HCT116 (cell line): ENCODE data around the gene IRF8. TPM values are rescaled to one million over a fixed set of nuclear protein-coding genes. Genes with fewer than 3 reads are reported as not detected.

Experiments used
- ATAC-seq: fragments of 200-7000 bp; cut with Tn5 transposase; 2 replicates; pipeline ENCODE4 v1.9.1; 2020; ENCODE audit warnings: mild to moderate bottlenecking, moderate library complexity
- BruUV-seq: library from RNA; stranded (reverse); fragments of 400-500 nt; replicated peaks from 2 replicates; lab custom pipeline; 2021; lab: Mats Ljungman, UMichigan
- CTCF ChIA-PET: fragments of 300-600 bp; sonication (Branson Sonifier 250); formaldehyde crosslinking; loops from one replicate; lab custom pipeline; 2021; ENCODE audit warnings: antibody characterized with exemption; lab: Charles Lee
- POLR2A ChIA-PET: fragments of 300-600, 350-600 bp; sonication (Branson Sonifier 250); formaldehyde crosslinking; loops from one replicate; lab custom pipeline; 2021; ENCODE audit warnings: antibody characterized with exemption; lab: Charles Lee
- RAD21 ChIA-PET, 2 experiments: fragments of 300-600 bp; sonication (Branson Sonifier 250); formaldehyde crosslinking; loops; one replicate each; lab custom pipeline; 2023; ENCODE audit warnings: low total read pairs in 2 of 2; ENCODE audit not compliant: uncharacterized antibody in 2 of 2, unreplicated experiment in 2 of 2, low non-redundant PET in 1 of 2; lab: Charles Lee
- DNase-seq: peaks from one replicate; pipeline ENCODE4 v3.0.0-alpha.2; 2010; ENCODE audit warnings: low read depth, low spot score
- H2AFZ ChIP-seq: fragments of 200-600 bp; shearing (Covaris generic), sonication (generic); 2 replicates; pipeline ENCODE4 v1.6.1; 2017; ENCODE audit warnings: low read depth, mixed run types, mixed read lengths, antibody characterized with exemption, low read length; ENCODE audit not compliant: poor library complexity, severe bottlenecking
- H3K27ac ChIP-seq: 2 replicates; pipeline ENCODE4 v1.5.1; 2012; ENCODE audit warnings: low read depth, low read length
- H3K27me3 ChIP-seq: fragments of 200-600 bp; sonication (generic); 2 replicates; pipeline ENCODE4 v1.6.1; 2016; ENCODE audit warnings: mixed run types, low read length, mixed read lengths; ENCODE audit not compliant: insufficient read depth
- H3K36me3 ChIP-seq, 2 experiments: fragments of 200-500 bp in 1 of 2; fragments of 200-600 bp in 1 of 2; sonication (Bioruptor generic) in 1 of 2; sonication (generic) in 1 of 2; 2 replicates each; pipeline versions ENCODE4 v1.5.1 to v1.6.1; 2014 to 2016; ENCODE audit warnings: low read length in 2 of 2, inconsistent platforms in 1 of 2, mixed read lengths in 1 of 2, mixed run types in 1 of 2; ENCODE audit not compliant: insufficient read depth in 2 of 2, control insufficient read depth in 1 of 2
- H3K4me1 ChIP-seq, 2 experiments: fragments of 200-600 bp in 1 of 2; sonication (generic) in 1 of 2; 2 replicates each; pipeline versions ENCODE4 v1.5.1 to v1.6.1; 2012 to 2017; ENCODE audit warnings: low read length in 2 of 2, inconsistent platforms in 1 of 2, mild to moderate bottlenecking in 1 of 2, mixed read lengths in 1 of 2, mixed run types in 1 of 2, moderate library complexity in 1 of 2; ENCODE audit not compliant: insufficient read depth in 2 of 2, control insufficient read depth in 1 of 2
- H3K4me2 ChIP-seq: fragments of 200-600 bp; sonication (generic); 2 replicates; pipeline ENCODE4 v1.6.1; 2017; ENCODE audit warnings: mixed run types, low read length, mixed read lengths
- H3K4me3 ChIP-seq, 2 experiments: fragments of 200-600 bp in 1 of 2; sonication (generic) in 1 of 2; replicated peaks in 1 of 2; 2 replicates each; pipeline ENCODE4 v1.5.1; 2011 to 2016; ENCODE audit warnings: low read length in 2 of 2, control low read depth in 1 of 2, low read depth in 1 of 2, mild to moderate bottlenecking in 1 of 2, mixed read lengths in 1 of 2, mixed run types in 1 of 2
- H3K79me2 ChIP-seq: fragments of 200-600 bp; sonication (generic); 2 replicates; pipeline ENCODE4 v1.6.1; 2017; ENCODE audit warnings: mild to moderate bottlenecking, mixed run types, low read length, moderate library complexity, mixed read lengths; ENCODE audit not compliant: insufficient read depth
- H3K9ac ChIP-seq: fragments of 200-600 bp; sonication (generic); 2 replicates; pipeline ENCODE4 v1.6.1; 2016; ENCODE audit warnings: low read length, mixed read lengths
- H3K9me2 ChIP-seq: fragments of 200-600 bp; sonication (generic), shearing (Covaris generic); 2 replicates; pipeline ENCODE4 v1.6.1; 2017; ENCODE audit warnings: mixed run types, mild to moderate bottlenecking, moderate library complexity; ENCODE audit not compliant: insufficient read depth
- H3K9me3 ChIP-seq, 2 experiments: fragments of 200-500 bp in 1 of 2; fragments of 200-600 bp in 1 of 2; sonication (Bioruptor generic) in 1 of 2; sonication (generic) in 1 of 2; 2 replicates each; pipeline ENCODE4 v1.6.1; 2014 to 2017; ENCODE audit warnings: low read length in 2 of 2, mixed read lengths in 2 of 2, inconsistent platforms in 1 of 2, low read depth in 1 of 2, mild to moderate bottlenecking in 1 of 2, mixed run types in 1 of 2, moderate library complexity in 1 of 2; ENCODE audit not compliant: control insufficient read depth in 1 of 2, insufficient read depth in 1 of 2
- H4K20me1 ChIP-seq: fragments of 200-600 bp; sonication (generic), shearing (Covaris generic); 2 replicates; pipeline ENCODE4 v1.6.1; 2017; ENCODE audit warnings: mixed run types, mild to moderate bottlenecking, moderate library complexity; ENCODE audit not compliant: insufficient read depth
- CEBPB ChIP-seq: IDR thresholded peaks from 2 replicates; pipeline ENCODE4 v1.6.1; 2012; ENCODE audit warnings: low read depth
- CTCF ChIP-seq, 3 experiments: fragments of 200-600 bp in 1 of 3; sonication (generic) in 1 of 3; IDR thresholded peaks in 2 of 3; conservative IDR thresholded peaks in 1 of 3; 2 replicates each; pipeline ENCODE4 v1.5.1; 2012 to 2017; ENCODE audit warnings: low read depth in 2 of 3, low read length in 2 of 3, antibody characterized with exemption in 1 of 3, borderline replicate concordance in 1 of 3, control low read depth in 1 of 3, mild to moderate bottlenecking in 1 of 3, mixed read lengths in 1 of 3, mixed run types in 1 of 3, moderate library complexity in 1 of 3; ENCODE audit not compliant: insufficient read depth in 1 of 3
- ELF1 ChIP-seq: IDR thresholded peaks from 2 replicates; pipeline ENCODE4 v1.6.1; 2012; ENCODE audit warnings: low read depth, borderline replicate concordance
- FOSL1 ChIP-seq: IDR thresholded peaks from 2 replicates; pipeline ENCODE4 v1.6.1; 2012; ENCODE audit warnings: low read depth
- JUND ChIP-seq: IDR thresholded peaks from 2 replicates; pipeline ENCODE4 v1.6.1; 2012
- POLR2AphosphoS5 ChIP-seq: IDR thresholded peaks from 2 replicates; pipeline ENCODE4 v1.6.1; 2011; ENCODE audit warnings: mild to moderate bottlenecking, low read depth, low read length, moderate library complexity
- SIN3A ChIP-seq: IDR thresholded peaks from 2 replicates; pipeline ENCODE4 v1.6.1; 2012; ENCODE audit warnings: low read depth
- SP1 ChIP-seq: IDR thresholded peaks from 2 replicates; pipeline ENCODE4 v1.6.1; 2012; ENCODE audit warnings: low read depth
- SRF ChIP-seq: IDR thresholded peaks from 2 replicates; pipeline ENCODE4 v1.6.1; 2012; ENCODE audit warnings: low read depth
- TCF7L2 ChIP-seq: IDR thresholded peaks from 2 replicates; pipeline ENCODE4 v1.7.0; 2011; ENCODE audit warnings: borderline replicate concordance, inconsistent platforms; ENCODE audit not compliant: insufficient read depth, insufficient read length; ENCODE audit errors: extremely low read depth
- YY1 ChIP-seq: IDR thresholded peaks from 2 replicates; pipeline ENCODE4 v1.6.1; 2011; ENCODE audit warnings: low read length, low read depth, moderate library complexity, mild to moderate bottlenecking; ENCODE audit not compliant: insufficient replicate concordance; ENCODE audit errors: extremely low read depth
- ZBTB33 ChIP-seq: IDR thresholded peaks from 2 replicates; pipeline ENCODE4 v1.6.1; 2011; ENCODE audit warnings: mild to moderate bottlenecking, low read length, moderate library complexity; ENCODE audit not compliant: insufficient replicate concordance; ENCODE audit errors: extremely low read depth
- ZNF274 ChIP-seq: fragments of 200-500 bp; sonication (Bioruptor generic); IDR thresholded peaks from 2 replicates; pipeline ENCODE4 v1.6.1; 2014; ENCODE audit warnings: mild to moderate bottlenecking, low read depth, low read length, inconsistent platforms
- intact Hi-C: fragments of 100-400 bp; cut with micrococcal nuclease; formaldehyde crosslinking; loops from 2 replicates; pipeline ENCODE4 v1.10.0; 2022
- total RNA-seq: library from RNA; stranded (reverse); gene quantifications from one replicate; pipeline ENCODE4 v1.2.1, GENCODE V29; 2021; ENCODE audit not compliant: unreplicated experiment
- TF ChIP-seq, protein P1 (sequence below): IDR thresholded peaks from 2 replicates; pipeline ENCODE4 v1.6.1; 2012

Gene IRF8
- total RNA-seq, 1 experiment from 2014 or later: 0.61 TPM

- H3K9me2 ChIP-seq: no peaks in the 10 kb centered on the region
- peaks cover 18% of the 10 kb centered on the region; the same call in 1 of the 2 replicates for H3K27me3 ChIP-seq
- ATAC-seq: no peak
- POLR2A ChIA-PET: no interaction called here
- H3K27ac ChIP-seq: no peak overlapping the region
- BruUV-seq: no TSS peak
- H3K79me2 ChIP-seq: no peaks in the 10 kb centered on the region
- intact Hi-C loops: no loop called here
- H4K20me1 ChIP-seq: no peaks in the 10 kb centered on the region
- RAD21 ChIA-PET: no interaction called here
- H2AFZ ChIP-seq: no peak overlapping the region
- no peak for TF ChIP-seq CEBPB
- TF ChIP-seq FOSL1: no peak
- CTCF ChIA-PET: interaction anchor here (1.4 kb wide), 1 partner anchor 90 kb away, joined by 5 read pairs; no protein-coding TSS in a partner anchor
- no peaks in the 10 kb centered on the region for H3K4me1 ChIP-seq
- no peaks in the 10 kb centered on the region for H3K36me3 ChIP-seq
- no peak overlapping the region for H3K4me2 ChIP-seq
- no peak overlapping the region for H3K4me3 ChIP-seq
- H3K9ac ChIP-seq: no peak overlapping the region
- no peak for DNase-seq
- no peaks in the 10 kb centered on the region for H3K9me3 ChIP-seq
Measured at GRCh38 chr16:85911251-85911930, 12.4 kb downstream of the IRF8 start.

- ChIA-PET CTCF (interaction anchor here (1.4 kb wide), 1 partner anchor 91 kb away, joined by 5 read pairs; no protein-coding TSS in a partner anchor), POLR2A (no interaction called here), RAD21 (no interaction called here)
- intact Hi-C loops: no loop called here
- Histone ChIP-seq H4K20me1 (no peaks in the 10 kb centered on the region), H3K4me2 (no peak overlapping the region), H2AFZ (no peak overlapping the region), H3K9me2 (no peaks in the 10 kb centered on the region), H3K9me3 (no peaks in the 10 kb centered on the region), H3K4me3 (no peak overlapping the region), H3K36me3 (no peaks in the 10 kb centered on the region), H3K27ac (no peak overlapping the region), H3K9ac (no peak overlapping the region), H3K27me3 (peaks cover 18% of the 10 kb centered on the region; the same call in 1 of the 2 replicates), H3K4me1 (no peaks in the 10 kb centered on the region), H3K79me2 (no peaks in the 10 kb centered on the region)
- DNase-seq (no peak), ATAC-seq (no peak)
- no TSS peak for BruUV-seq
- TF ChIP-seq CTCF (IDR thresholded peaks at IDR 0.05 in 2 of 3, conservative IDR thresholded peaks at IDR 0.05 in 1 of 3; ENCODE audit: borderline replicate concordance in 1 of 3, insufficient read depth in 1 of 3, low read depth in 2 of 3, low read length in 2 of 3) (no peak), TCF7L2 (no peak), POLR2AphosphoS5 (no peak), SP1 (no peak), SRF (no peak), JUND (no peak), SIN3A (no peak), ELF1 (no peak), YY1 (no peak), ZNF274 (no peak), ZBTB33 (no peak), FOSL1 (no peak)
- TF ChIP-seq, protein P1, sequence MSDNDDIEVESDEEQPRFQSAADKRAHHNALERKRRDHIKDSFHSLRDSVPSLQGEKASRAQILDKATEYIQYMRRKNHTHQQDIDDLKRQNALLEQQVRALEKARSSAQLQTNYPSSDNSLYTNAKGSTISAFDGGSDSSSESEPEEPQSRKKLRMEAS: no peak
Measured at GRCh38 chr16:85912211-85912974, 13.4 kb downstream of the IRF8 start.
